GOT3 (cell line): Measurements from ENCODE around the gene DSCAM.
"Not testable (repeated sequence)": the region's sequence is repeated elsewhere in the genome, so short reads cannot be mapped to it uniquely, and the experiment has no call there.

Experiments used
- DNase-seq: peaks from one replicate; lab custom pipeline; 2025; ENCODE audit warnings: mixed read lengths; lab: John Stamatoyannopoulos, UW

The DSCAM gene

GRCh38 chr21:40846587-40847411 is at the start of gene DSCAM:
TSS of gene DSCAM (minus strand) at chr21:40847158. CDS start at chr21:40846661, 497 bp downstream.
- no peak for DNase-seq

GRCh38 chr21:40895697-40896096 is 48.7 kb upstream of the DSCAM start:
- DNase-seq: not testable (repeated sequence)

- no peak for DNase-seq
Observed at GRCh38 chr21:40886931-40887330, 40.0 kb upstream of the DSCAM start.

- DNase-seq: no peak
Observed at GRCh38 chr21:40886006-40886405, 39.0 kb upstream of the DSCAM start.

GRCh38 chr21:40882192-40882915 is 35.4 kb upstream of the DSCAM start:
- DNase-seq: no peak

GRCh38 chr21:40881767-40882166 is 34.8 kb upstream of the DSCAM start:
- DNase-seq: no peak

GRCh38 chr21:40871099-40871498 is 24.1 kb upstream of the DSCAM start:
- DNase-seq: no peak

- DNase-seq: no peak
Observed at GRCh38 chr21:40863839-40864238, 16.9 kb upstream of the DSCAM start.

- no peak for DNase-seq
Observed at GRCh38 chr21:40858517-40858916, 11.6 kb upstream of the DSCAM start.

GRCh38 chr21:40853956-40854688 is 7.2 kb upstream of the DSCAM start:
- no peak for DNase-seq

- no peak for DNase-seq
Observed at GRCh38 chr21:40852563-40852962, 5.6 kb upstream of the DSCAM start.

GRCh38 chr21:40851749-40852148 is 4.8 kb upstream of the DSCAM start:
- no peak for DNase-seq

GRCh38 chr21:40850071-40850470 is 3.1 kb upstream of the DSCAM start:
- DNase-seq: no peak

GRCh38 chr21:40847951-40848350 is 993 bp upstream of the DSCAM start:
- no peak for DNase-seq

- DNase-seq: no peak
Observed at GRCh38 chr21:40846103-40846502, 855 bp downstream of the DSCAM start.

GRCh38 chr21:40845441-40845995 is 1.4 kb downstream of the DSCAM start:
- no peak for DNase-seq

GRCh38 chr21:40844935-40845334 is 2.0 kb downstream of the DSCAM start:
- no peak for DNase-seq

- DNase-seq: no peak
Observed at GRCh38 chr21:40842197-40842552, 4.8 kb downstream of the DSCAM start.

GRCh38 chr21:40841524-40842196 is 5.3 kb downstream of the DSCAM start:
- no peak for DNase-seq

- DNase-seq: no peak
Observed at GRCh38 chr21:40840401-40841125, 6.4 kb downstream of the DSCAM start.

- DNase-seq: no peak
Observed at GRCh38 chr21:40839521-40839920, 7.4 kb downstream of the DSCAM start.
